ENCODE measurements around the gene HNMT. TPM values are rescaled to one million over a fixed set of nuclear protein-coding genes. Genes with fewer than 3 reads are reported as not detected.
"Not testable (repeated sequence)": the region's sequence is repeated elsewhere in the genome, so short reads cannot be mapped to it uniquely, and the experiment has no call there.

HNMT gene
- total and polyA plus RNA-seq, 2 of the 13 experiments (the other 11 are each of a cell fraction or from before 2014, with no cell fraction given): 279 to 309 TPM

DNA sequence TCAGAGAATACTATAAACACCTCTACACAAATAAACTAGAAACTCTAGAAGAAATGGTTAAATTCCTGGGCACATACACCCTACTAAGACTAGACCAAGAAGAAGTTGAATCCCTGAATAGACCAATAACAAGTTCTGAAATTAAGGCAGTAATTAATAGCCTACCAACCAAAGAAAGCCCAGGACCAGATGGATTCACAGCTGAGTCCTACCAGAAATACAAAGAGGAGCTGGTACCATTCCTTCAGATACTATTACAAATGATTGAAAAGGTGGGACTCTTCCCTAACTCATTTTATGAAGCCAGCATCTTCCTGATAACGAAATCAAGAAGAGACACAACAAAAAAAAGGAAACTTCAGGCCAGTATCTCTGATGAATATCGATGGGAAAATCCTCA lies 31.1 kb downstream of the HNMT start:
- H3K4me1 ChIP-seq (ENCODE audit: insufficient read depth, low read length); H4K20me1 ChIP-seq (ENCODE audit: insufficient read depth, low read length); ATAC-seq; H3K27me3 ChIP-seq (ENCODE audit: control insufficient read depth in 1 of 2, insufficient read depth in 2 of 2, low read length in 2 of 2); H3K9ac ChIP-seq (ENCODE audit: insufficient read depth, low read depth, low read length); intact Hi-C loops (cut with micrococcal nuclease; ENCODE audit: unreplicated experiment); in situ Hi-C loops (cut with HindIII; ENCODE audit: extremely low pct_ligation_motif_present, low pct_unique_long_range_greater_than_20kb); BruUV-seq (replicated peaks); FAIRE-seq; H3K4me3 ChIP-seq (replicated peaks in 1 of 3; ENCODE audit: insufficient read depth in 1 of 3, low read depth in 2 of 3, low read length in 3 of 3); H3K79me2 ChIP-seq (ENCODE audit: insufficient read depth, low read length); H2AFZ ChIP-seq (ENCODE audit: low read length); H3K4me2 ChIP-seq (ENCODE audit: low read depth, low read length); H3K27ac ChIP-seq (ENCODE audit: extremely low read length, insufficient read depth, low read length); DNase-seq (ENCODE audit: low spot score); CTCF ChIA-PET (ENCODE audit: low intra/inter-chr PET ratio, low total read pairs): not testable (repeated sequence)
- 98% methylated on average over 2 of the region's 2 CpGs for WGBS (ENCODE audit: low lambda C conversion rate)
- TF ChIP-seq SMYD3 (CRISPR knock-in tag; IDR thresholded peaks at IDR 0.05): 0 out of 2 replicates have a peak, but pooled peaks have one; percentile 22
- peak; percentile 92 for TF ChIP-seq PAF1 (CRISPR knock-in tag; IDR thresholded peaks at IDR 0.05)
- TF ChIP-seq ZSCAN29 (CRISPR knock-in tag; conservative IDR thresholded peaks at IDR 0.05): 0 out of 2 replicates have a peak, but pooled peaks have one; percentile 21
- POLR2A ChIA-PET: interaction anchor here (3.3 kb wide), 1 partner anchor 31 kb away, joined by 16 read pairs; the partner anchor contains the start of gene HNMT
- H3K9me3 ChIP-seq (ENCODE audit: low read length): peaks cover 50% of the 10 kb centered on the region
- H3K36me3 ChIP-seq (replicated peaks in 1 of 2; ENCODE audit: control insufficient read depth in 1 of 2, insufficient read depth in 2 of 2, low read length in 2 of 2): peaks cover 23 to 40% of the 10 kb centered on the region in 2 experiments

DNA sequence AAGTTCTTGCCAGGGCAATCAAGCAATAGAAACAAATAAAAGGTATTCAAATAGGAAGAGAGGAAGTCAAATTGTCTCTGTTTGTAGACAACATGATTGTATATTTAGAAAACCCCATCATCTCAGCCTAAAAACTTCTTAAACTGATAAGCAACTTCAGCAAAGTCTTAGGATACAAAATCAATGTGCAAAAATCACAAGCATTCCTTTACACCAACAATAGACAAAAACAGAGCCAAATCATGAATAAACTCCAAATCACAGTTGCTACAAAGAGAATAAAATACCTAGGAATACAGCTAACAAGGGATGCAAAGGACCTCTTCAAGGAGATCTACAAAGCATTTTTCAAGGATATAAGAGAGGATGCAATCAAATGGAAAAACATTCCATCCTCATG lies 31.9 kb downstream of the HNMT start:
- CTCF ChIA-PET (ENCODE audit: low intra/inter-chr PET ratio, low total read pairs); H3K27me3 ChIP-seq (ENCODE audit: control insufficient read depth in 1 of 2, insufficient read depth in 2 of 2, low read length in 2 of 2); H3K27ac ChIP-seq (ENCODE audit: extremely low read length, insufficient read depth, low read length); H3K79me2 ChIP-seq (ENCODE audit: insufficient read depth, low read length); H3K4me3 ChIP-seq (replicated peaks in 1 of 3; ENCODE audit: insufficient read depth in 1 of 3, low read depth in 2 of 3, low read length in 3 of 3); H3K9ac ChIP-seq (ENCODE audit: insufficient read depth, low read depth, low read length); H2AFZ ChIP-seq (ENCODE audit: low read length); H3K4me1 ChIP-seq (ENCODE audit: insufficient read depth, low read length); DNase-seq (ENCODE audit: low spot score); FAIRE-seq; ATAC-seq; BruUV-seq (replicated peaks); H3K4me2 ChIP-seq (ENCODE audit: low read depth, low read length); H4K20me1 ChIP-seq (ENCODE audit: insufficient read depth, low read length); in situ Hi-C loops (cut with HindIII; ENCODE audit: extremely low pct_ligation_motif_present, low pct_unique_long_range_greater_than_20kb); intact Hi-C loops (cut with micrococcal nuclease; ENCODE audit: unreplicated experiment): not testable (repeated sequence)
- TF ChIP-seq TARDBP (CRISPR knock-in tag; IDR thresholded peaks at IDR 0.05) (0 out of 2 replicates have a peak, but pooled peaks have one; percentile 8), POLR2AphosphoS5 (IDR thresholded peaks at IDR 0.05; ENCODE audit: low read depth, low read length) (0 out of 2 replicates have a peak, but pooled peaks have one; percentile 31), KLF6 (CRISPR knock-in tag; IDR thresholded peaks at IDR 0.05) (0 out of 2 replicates have a peak, but pooled peaks have one; percentile 39), KLF11 (CRISPR knock-in tag; IDR thresholded peaks at IDR 0.05) (0 out of 2 replicates have a peak, but pooled peaks have one; percentile 36), SSRP1 (CRISPR knock-in tag; IDR thresholded peaks at IDR 0.05) (peak; percentile 65; the same call in 1 of the 2 replicates), PAF1 (CRISPR knock-in tag; IDR thresholded peaks at IDR 0.05) (peak; percentile 97; the same call in 1 of the 2 replicates)
- Histone ChIP-seq H3K36me3 (replicated peaks in 1 of 2; ENCODE audit: control insufficient read depth in 1 of 2, insufficient read depth in 2 of 2, low read length in 2 of 2) (peaks cover 23 to 42% of the 10 kb centered on the region in 2 experiments), H3K9me3 (ENCODE audit: low read length) (peaks cover 48% of the 10 kb centered on the region)
- POLR2A ChIA-PET: interaction anchor here (3.3 kb wide), 1 partner anchor 32 kb away, joined by 16 read pairs; the partner anchor contains the start of gene HNMT

Data from HepG2 (cell line).